Fibroblast of peridontal ligament (primary cell): ENCODE data around the gene KRT1.
"Not testable (repeated sequence)": the region's sequence is repeated elsewhere in the genome, so short reads cannot be mapped to it uniquely, and the experiment has no call there.

Experiments
- DNase-seq: peaks from one replicate; pipeline ENCODE4 v3.0.0-alpha.2; 2010; ENCODE audit errors: extremely low read depth

KRT1 gene

DNA sequence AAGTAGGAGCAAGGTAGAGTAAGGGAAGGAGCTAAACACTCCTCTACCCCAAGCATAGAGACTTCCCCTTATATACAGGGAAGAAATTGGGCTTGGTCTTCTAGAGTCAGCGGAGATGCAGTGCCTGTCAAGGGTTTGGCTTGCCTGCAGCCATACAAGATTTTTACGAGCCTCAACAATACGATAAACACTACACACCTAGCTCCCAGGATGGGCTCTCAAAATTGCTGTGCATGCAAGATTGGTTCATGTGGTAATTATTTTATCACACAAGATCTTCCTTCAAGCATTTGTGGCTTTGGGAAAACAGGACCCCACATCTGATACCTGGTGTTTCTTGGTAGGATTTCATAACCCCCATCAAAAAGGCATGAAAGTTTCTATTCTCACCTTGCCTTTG lies at the start of gene KRT1:
TSS of gene KRT1 (minus strand) at position 45 of the 400 bp plus-strand sequence. CDS start 59 bp downstream, outside the sequence.
- no peak for DNase-seq

DNA sequence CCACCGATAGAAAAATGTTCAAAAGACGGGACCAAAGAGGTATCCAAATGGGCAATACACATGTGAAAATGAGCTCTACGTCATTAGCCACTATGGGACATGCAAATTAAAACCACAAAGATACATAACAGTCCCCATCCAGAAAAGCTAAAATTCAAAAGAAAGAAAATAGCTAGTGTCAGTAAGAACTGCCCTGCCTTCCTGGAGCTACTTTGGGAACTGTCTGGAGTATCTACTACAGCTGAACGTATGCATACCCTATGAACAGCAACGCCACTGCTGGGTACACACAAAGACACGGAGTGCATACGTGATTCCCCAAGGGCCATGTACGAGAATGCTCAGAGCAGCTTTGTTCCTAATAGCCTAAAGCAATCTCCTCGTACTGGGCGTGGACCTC lies 48.9 kb upstream of the KRT1 start:
- DNase-seq: no peak

DNA sequence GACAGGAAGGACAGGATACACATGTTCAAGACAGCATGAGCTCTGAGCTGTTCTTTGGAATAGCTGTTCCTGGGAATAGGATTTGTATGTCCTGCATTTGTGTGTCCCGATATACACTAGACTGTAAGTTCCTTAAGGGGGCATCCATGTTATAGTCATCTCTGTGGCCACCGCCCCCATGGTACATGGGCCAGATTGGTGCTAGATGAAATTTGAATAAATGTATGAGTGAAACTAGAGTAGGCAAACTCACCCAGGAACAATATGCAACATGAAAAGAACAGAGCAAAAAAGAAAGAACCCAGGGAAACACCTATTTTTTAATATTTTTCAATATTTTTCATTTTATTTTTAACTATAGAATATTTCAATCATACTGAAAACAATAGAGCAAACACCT lies 48.2 kb upstream of the KRT1 start:
- no peak for DNase-seq

DNA sequence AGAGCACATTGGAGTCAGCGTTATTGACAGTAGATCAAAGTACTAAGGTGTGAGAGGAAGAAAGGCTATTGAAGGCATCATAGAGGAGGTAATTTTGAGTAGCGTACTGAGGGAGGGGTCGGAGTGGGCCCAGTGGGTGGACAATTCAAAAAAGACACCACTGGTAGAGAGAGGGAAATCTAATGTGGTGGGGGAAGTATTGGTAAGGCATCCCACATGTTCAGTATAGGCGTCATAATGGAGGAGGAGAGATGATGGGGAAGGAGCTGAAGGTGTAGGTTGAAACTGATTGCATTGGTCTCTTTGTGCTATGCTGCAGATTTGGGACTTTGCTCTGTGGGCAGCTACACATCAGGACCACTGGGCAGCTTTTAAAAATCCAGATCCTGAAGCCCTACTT lies 46.8 kb upstream of the KRT1 start:
- DNase-seq: no peak

DNA sequence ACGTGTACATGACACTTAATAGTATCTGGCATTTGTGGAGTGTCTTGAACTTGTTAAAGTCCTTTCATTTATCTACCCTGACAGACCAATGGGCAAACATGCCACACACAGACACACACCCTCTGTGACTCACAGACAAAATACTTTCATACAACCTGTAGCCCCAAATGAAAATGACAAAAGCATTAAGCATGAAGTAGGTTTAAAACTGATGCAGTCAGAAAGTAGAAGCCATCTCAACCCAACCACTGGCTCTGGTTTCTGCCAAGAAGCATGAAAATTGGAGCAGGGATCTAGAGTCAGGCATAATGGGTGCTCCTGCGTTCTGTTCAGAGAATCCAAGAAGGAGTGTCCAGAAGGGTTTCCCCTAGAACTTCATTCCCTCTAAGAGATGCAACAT lies 46.2 kb upstream of the KRT1 start:
- no peak for DNase-seq

DNA sequence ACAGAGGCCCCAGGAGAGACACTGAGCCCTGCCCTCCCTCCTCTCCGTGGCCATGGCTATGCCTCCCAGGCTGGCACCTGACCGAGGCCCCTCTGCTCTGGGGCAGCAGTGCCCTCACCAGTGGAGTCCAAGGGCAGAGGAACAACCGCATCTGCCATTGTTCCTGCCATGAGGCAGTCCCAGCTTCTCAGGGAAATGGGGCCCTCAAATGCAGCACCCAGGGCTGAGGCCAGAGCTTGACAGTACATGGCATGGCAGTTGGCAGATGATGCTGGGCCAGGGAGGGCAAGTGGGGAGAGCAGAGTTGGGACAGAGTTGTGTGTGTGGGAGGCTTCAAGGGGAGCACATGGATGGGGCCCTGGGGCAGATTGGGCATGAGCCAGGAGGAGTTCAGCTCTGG lies 44.2 kb upstream of the KRT1 start:
- DNase-seq: no peak

DNA sequence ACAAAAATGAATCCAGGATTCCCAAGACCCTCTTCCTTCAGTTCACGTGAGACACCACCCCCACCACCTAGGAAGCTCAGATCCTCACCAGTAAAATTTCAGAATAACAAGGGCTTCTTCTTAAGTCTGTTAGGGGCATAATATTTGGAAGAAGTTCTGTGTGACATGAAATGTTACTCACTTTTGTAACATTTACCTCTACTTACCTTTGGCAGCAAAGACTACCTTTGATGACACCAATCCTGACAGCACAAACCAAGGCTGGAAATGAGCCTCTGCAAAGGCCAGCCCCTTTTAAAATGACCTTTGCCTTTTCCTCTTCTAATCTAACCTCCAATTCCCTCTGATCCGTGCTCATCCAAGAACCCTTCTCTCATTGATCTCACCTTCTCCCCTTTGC lies 42.5 kb upstream of the KRT1 start:
- no peak for DNase-seq

DNA sequence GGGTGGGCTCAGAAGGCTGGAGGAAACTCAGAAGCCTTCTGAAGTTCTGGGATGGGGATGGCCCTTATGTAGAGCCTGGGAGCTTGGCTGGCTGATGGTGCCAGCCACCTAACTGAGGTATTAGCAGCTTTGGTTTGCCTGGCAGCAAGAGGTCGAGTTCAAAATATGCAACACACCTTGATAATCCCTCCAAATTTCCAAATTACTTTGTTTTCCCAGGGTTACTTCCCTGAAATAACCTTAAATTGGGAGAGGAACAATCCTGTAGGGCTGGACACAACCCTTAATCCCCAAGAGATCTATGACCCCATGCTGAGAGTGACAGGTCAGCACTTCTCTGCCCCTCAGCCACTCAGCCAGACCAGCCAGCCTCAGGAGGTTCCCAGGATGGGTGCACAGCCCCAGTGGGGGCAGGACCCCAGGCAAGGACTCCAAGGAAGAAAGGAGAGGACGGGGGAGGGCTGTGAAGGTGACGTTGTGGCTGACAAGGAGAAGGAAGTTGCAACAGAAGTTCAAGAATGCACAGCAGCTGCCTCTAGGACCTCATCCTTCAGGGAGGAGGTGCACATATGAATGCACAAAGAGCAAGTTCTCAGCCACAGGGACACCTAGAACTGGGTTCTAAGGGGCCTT lies 41.7 kb upstream of the KRT1 start:
- DNase-seq: no peak

DNA sequence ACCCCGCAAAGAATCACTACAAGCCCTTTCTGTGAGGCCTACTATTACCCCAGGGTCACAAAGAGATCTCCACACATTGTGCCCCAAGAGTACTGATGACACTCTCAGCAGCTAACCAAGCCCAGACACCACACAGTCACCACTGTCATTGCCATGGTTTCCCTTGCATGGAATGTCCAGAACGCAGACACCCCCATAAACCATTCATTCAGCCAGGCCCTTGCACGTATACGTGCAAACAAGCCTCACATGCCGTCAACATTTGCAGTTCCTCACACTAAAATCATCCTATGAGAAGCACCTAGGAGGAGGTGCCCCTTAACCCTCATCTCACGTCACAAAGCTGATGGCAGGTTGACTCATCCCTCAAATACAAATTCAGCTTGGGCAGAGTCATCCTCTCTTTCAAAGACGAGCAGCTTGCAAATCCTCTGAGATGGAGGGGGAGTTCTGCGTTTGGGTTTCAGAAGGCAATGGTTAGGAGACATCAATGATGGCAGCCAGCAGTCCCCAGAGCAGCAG lies 40.2 kb upstream of the KRT1 start:
- no peak for DNase-seq

DNA sequence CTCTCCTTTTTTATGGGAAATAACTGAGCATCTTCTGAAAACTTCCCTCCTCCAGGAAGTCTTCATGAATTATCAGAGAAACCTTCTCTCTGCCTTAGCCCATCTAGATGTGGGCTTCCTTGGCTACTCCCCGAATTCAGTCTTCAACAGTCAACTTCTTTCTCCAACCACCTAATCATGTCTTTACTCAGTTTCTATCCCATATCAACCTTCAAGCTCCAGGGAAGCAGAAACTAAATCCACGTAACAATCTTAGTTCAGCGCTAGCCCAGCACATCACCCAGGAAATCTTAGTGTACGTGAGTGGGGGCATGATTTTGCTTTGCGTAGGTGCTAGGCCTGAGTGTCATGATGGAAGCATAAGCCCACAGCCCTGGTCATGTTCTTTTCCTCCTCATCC lies 35.9 kb upstream of the KRT1 start:
- no peak for DNase-seq

DNA sequence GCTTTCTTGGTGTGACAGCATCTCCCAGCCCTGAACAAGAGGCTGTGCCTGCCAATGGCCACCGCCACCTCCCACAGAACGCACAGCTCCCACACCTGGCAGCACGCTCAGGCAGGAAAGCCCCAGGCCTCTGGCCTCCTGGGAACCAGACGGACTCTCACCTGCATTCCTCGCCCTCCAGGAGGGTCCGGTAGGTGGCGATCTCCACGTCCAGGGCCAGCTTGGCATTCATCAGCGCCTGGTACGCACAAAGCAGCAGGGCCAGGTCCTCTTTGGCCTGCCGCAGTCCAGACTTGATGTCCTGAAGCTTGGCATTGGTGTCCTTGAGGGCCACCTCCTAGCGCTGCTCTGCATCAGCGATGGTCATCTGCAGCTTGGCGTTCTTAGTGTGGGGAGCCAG lies 35.2 kb upstream of the KRT1 start:
- no peak for DNase-seq

DNA sequence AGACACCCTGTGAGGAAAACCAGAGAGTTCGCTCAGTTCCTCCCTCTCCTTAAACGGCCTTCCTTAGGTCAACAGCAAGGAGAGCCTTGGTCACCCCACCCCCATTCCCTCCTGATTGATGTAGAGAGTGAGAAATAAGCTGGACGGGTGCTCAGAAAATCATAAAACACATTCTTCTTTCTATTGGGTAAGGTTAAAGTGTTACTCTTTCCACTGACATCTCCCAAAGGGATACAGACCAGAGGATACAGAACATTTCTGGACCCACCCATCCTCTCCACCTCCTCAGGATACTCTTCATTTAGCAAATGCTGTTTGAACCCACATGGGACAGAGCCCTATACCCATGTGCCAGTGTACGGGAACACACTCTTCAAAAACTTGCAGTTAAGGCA lies 34.7 kb upstream of the KRT1 start:
- DNase-seq: no peak

DNA sequence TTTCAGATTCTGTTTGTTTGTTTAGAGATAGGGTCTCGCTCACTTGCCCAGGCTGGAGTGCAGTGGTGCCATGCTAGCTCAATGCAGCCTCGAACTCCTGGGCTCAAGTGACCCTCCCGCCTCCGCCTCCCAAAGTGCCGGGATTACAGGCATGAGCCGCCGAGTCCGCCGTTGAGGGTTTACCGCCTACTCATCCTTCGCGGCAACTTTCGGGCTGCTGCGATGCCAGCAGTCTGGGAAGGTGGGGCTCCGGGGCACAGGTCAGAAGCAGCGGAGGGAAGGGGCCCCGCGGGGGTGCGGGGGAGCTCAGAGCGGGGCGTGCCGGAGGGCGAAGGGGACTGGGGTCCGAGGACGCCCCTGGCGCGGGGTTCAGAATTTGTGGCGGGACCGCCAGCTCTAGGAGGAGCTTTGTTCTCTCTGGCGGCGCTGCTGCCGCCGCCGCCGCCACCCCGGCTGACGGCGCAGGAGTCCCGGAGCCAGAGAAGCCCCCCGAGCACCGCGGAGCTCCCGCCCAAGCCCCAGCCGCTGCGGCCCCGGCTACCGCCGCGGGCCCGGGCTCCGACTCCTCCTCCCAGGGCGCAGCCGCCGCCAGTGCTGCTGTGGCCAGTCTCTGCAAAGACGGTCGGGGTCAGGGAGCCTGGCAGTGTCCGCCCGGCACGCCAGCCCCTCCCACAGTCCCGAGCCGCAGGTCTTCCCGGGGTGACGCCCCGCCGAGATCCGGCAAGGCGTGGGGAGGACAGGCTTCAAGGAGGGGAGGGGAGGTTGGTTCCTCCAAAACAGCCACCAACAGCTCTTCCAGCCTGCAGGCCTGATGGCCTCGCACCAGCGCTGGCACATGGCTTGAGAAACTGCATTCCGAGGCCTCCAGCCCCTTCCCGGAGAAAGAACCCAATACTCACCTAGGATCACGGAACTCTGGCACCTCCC lies 34.0 kb upstream of the KRT1 start:
- no peak for DNase-seq

DNA sequence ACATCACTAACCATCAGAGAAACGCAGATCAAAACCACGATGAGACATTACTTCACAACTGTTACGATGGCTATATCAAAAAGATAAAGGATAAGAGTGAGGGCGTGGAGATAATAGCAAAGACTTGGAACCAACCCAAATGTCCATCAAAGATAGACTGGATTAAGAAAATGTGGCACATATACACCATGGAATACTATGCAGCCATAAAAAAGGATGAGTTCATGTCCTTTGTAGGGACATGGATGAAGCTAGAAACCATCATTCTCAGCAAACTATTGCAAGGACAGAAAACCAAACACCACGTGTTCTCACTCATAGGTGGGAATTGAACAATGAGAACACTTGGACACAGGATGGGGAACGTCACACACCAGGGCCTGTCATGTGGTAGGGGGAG lies 31.9 kb upstream of the KRT1 start:
- not testable (repeated sequence) for DNase-seq

DNA sequence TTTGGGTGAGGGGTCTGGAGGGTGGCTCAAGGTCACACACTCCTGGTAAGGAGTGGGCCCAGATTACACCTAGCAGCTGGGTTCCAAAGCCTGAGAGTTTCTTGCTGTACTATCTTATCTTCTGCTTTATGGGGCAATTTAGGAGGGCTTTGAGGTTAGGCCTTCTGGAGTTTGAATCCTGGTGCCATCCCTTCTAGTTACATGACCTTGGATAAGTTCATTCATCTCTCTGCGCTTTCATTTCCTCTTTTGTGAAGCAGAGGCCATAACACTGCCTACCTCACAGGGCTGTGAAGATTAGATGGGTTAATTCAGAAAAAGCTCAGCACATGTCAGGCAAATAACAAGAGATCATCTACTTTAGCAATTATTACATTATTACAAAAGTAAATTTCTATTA lies 30.5 kb upstream of the KRT1 start:
- no peak for DNase-seq

DNA sequence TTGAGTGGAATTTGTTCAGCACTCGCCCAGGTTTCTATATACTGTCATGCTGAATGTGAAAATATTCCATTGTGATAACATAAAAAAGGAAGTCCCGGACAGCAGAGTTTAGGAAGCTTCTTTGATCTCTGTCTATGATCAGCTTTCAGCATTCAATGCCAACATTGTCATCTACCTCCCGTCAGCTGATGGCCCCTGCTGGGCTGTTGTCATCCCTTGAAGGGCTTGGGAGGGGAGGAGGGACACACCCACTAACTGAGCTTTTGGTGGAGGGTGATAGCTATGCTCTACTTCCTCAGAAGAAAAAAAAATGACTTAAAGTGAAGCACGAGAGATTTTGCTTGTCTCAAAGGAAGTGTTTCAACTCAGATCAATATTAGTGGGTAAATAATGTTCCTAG lies 27.8 kb upstream of the KRT1 start:
- DNase-seq: no peak

DNA sequence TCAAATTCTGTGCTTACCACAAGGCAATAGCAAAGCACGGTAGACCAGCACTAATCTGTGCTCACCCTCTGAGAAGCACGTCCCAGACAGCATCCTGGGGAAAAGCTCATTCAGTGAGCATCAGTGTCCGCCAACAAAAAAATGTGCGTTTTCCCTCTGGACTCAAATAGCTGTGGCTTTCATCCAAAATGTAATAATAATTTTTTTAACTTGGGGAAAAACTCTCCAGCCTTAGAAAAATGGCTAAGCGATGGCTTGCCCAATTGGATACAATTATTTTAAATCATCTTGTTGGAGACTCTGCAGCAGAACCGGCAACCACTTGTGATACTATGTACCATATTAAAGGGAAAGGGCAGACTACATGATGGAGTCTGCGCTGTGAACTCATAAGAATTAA lies 24.3 kb upstream of the KRT1 start:
- no peak for DNase-seq

DNA sequence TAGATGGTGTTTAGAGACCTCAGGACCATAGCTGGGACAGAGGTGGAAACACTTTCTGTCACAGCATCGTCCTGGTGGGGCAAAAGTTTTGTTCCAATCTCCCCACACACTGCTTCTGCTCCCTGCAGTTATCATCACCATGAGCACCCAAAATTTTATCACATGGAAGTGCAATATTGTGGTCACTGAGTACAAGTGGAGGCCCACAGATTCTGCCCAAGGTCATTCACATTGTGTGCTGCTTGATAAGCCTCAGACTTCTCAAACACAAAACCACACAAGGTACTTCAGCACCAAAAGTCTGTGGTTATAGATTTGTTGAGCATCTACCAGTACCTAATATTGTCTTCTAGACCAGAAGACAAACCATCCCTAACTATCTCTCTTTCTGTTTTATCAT lies 23.7 kb upstream of the KRT1 start:
- no peak for DNase-seq

DNA sequence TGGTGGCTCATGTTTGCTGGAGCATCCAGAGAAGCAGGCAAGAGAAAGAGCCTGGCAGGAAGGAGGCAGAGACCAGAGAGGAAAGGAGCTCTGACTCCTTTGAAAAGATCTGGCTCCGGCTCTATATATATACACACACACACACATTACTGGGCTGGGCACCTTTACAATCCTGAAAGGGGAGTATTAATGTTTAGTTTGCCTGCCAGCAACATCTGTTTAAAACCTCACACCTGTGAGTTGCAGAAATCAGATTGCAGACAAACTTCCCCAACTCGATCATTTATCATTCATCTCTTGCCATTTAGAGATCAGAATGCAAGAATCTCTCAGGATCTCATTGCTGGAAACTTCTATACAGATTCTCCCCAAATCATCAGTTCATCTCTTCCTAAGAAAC lies 23.2 kb upstream of the KRT1 start, which contains the start of gene KRT77:
TSS of gene KRT77 (minus strand) at position 101 of the 400 bp plus-strand sequence. CDS start at position 11, 90 bp downstream.
- DNase-seq: no peak

DNA sequence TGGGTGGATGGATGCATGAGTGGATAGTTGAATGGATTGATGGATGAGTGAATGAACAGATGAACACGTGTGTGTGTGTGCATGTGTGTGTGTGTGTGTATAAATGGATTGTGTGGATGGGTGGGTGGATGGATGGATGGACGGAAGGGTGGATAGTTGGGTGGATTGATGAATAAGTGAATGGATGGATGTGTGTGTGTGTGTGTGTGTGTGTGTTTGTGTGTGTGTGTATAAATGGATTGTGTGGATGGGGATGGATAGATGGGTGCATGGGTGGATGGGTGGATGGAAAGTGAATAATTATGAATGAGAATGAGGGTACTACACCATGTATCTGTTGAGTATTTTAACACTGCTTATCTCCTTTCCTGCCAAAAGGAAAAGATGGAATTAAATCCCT lies 22.1 kb upstream of the KRT1 start:
- DNase-seq: no peak

DNA sequence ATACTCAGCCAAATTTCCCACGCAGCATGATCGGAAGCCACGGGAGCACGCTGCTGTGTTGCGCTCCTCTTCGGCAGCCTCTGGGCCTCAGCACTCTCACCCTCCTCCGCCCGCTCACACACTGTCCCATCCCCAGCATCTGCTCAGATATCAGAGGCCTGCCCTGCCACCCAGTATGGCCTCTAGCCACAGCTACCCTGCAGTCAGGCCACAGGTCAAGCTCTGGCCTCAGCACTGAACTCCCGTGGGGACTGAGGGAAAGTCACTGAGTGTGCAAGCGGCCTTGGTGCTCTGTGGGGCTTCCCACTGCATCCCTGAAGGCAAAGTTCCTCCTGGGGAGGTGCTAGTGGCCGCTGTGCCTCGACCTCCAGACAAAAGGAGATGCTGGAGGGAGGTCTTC lies 21.1 kb upstream of the KRT1 start:
- no peak for DNase-seq

DNA sequence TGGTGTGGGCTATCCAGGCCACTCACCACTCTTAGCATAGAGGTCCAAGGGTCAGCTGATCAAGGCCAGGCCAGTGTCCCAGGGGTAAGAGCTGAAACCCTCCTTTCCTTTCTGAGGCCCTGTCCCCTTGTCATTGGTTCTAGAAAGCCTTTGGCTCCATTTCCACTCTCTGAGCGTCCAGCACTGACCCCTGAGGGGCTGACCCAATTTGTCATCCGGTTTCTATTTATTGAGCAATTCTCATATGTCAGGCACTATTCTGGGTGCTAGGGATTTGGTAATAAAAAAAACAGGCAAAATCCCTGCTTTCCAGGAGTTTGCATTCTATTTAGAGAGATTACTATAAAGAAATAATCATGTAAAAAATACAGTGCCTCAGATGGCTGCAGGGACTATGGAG lies 19.8 kb upstream of the KRT1 start:
- no peak for DNase-seq

DNA sequence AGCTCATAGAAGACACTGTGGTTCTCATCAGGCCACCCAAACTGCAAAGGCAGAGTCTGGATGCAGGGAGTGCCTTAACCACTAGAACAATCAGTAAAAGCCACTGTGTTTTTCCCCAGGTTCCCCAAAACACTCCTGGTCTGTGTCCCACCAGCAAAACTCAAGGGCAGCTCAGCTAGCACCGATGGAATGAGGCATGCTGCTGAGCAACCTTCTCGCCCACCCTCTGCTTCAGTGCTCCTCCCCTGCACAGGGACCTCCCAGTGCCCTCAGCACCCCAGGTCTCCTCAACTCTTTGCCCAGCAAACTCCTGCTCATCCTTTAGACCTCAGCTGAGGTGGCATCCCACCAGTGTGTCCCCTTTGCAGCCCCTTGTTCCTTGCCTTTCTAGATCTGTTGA lies 19.2 kb upstream of the KRT1 start:
- no peak for DNase-seq
